GM18951 (cell line): ENCODE data around the gene MAP3K2.

Experiments used
- POLR2A ChIP-seq: IDR thresholded peaks from 4 replicates; pipeline ENCODE4 v1.6.1; 2011; ENCODE audit warnings: mild to moderate bottlenecking; ENCODE audit not compliant: insufficient read length, insufficient read depth; ENCODE audit errors: extremely low read depth
- in situ Hi-C: fragments of 300-500 bp; cut with MboI; formaldehyde crosslinking; loops from one replicate; pipeline ENCODE4 v1.12.0; 2022; ENCODE audit warnings: low sequenced_read_pairs, mixed read lengths, inconsistent platforms; ENCODE audit not compliant: unreplicated experiment

MAP3K2 gene

DNA sequence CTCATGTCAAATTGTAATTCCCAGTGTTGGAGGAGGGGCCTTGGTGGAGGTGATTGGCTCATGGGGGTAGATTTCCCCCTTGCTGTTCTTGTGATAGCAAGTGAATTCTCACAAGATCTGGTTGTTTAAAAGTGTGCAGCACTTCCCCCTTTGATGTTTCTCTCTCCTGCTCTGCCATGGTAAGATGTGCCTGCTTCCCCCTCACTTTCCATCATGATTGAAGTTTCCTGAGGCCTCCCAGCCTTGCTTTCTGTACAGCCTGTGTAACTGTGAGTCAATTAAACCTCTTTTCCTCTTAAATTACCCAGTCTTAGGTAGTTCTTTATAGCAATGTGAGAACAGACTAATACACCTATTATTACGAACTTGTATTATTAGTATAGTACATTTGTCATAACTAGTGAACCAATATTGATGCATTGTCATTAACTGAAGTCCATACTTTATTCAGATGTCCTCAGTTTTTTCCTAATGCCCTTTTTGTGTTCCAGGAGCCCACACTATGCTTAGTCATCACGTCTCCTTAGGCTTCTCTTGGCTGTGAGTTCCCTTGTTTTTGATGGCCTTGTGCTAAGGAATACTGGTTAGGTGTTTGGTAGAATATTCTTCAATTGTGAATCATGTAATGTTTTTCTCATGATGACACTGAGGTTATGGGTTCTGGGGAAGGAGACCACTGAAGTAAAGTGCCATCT, 4.5 kb upstream of the MAP3K2 start:
- TF ChIP-seq POLR2A: no peak
- in situ Hi-C loops: no loop called here

DNA sequence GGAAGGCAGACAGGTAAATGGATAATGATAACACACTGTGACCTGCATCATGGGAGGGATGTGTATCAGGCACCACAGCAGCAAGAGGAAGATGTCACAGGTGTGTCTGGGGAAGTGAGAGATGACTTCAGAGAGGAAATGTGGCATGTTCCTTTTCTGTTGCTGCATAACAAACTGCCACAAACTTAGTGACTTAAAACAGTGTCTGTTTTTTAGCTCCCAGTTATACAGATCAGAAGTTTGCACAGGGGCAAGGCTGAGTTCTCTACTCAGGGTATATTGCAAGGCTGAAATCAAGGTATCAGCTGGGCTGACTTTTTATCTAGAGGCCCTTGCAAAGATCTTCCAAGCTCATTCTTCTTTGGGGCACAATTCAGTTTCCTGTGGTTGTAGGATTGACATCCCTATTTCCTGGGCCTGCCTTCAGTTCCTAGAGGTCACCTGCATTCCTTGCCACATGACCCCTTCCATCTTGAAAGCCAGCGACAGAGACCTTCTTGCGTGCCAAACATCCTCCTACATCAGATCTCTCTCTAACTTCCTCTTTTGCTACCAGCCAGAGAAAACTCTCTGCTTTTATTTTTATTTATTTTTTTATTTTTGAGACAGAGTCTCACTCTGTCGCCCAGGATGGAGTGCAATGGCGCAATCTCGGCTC, 2.1 kb upstream of the MAP3K2 start:
- TF ChIP-seq POLR2A: no peak
- in situ Hi-C loops: no loop called here

DNA sequence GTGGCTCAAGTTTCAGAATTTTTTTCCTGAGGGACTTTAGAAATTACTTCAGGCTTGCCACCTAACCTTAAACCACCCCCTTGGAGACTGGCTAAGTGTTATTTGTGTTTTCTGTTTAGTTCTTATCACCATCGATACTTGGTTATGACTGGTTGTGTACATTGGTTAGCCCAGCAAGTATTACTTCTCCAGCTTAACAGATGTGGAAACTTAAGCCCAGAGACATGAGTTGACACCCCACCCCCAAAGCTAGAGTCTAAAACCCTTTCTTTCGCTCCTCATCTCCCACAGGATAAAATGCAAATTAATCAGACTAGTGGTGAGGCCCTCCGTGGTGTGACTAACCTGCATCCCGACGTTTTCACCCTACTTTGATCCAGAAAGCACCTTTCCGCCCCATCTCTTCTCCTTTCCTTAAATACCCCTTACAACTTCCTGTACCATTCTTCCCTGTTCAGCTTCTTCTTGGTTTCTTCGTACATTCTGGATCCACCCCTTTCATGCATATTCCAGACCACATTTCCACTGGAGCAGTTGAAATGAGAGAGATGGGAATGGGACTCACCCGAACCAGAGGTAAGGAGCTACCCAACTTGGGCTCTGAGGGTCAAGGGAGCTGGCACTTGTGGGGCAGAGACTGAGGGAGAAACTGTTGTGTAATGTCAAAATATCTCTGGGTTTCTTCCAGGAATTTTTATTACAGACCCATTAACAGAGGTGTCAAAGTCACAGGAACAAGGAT, 819 bp upstream of the MAP3K2 start:
- no peak for TF ChIP-seq POLR2A
- in situ Hi-C loops: no loop called here

DNA sequence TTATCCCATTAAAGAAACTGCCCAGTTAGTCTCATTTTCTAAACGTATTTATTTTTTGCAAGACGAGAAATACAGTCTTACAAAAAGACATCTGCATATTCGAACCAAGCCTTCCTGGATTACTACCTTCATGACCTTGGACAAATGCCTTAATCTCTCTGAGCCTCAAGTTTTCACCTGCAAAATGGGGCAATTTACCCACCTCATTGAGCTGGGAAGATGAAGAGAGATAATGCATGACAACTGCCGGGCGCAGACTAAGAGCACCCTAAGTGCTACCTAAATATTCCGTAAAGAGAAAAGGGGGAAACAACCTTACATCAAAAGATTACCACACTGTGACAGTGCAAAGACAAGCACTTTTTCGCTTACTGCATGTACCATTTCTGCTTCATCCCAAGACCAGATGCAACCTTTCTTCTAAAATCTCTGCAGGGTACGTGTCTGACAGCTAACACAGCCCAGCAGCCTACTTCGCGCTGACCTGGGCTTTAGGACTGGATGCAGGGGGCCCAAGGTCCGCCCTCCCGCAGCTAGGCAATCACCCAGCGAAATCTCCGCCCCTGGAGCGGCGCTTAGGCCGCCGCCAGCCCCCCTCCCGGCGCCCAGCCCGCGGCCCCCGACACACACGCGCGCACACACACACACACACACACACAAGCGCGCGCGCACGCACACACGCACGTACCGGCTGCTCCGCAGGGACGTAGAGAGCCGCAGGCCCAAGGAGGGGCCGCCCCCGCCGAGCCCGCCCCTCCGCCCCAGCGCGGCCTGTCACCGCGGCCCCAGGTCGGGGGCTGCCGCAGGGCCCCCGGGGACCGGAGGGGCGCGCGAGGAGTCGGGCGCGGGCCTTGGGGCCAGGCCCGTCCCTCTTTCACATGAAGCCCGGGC, 766 bp downstream of the MAP3K2 start:
- TF ChIP-seq POLR2A: no peak
- in situ Hi-C loops: no loop called here

DNA sequence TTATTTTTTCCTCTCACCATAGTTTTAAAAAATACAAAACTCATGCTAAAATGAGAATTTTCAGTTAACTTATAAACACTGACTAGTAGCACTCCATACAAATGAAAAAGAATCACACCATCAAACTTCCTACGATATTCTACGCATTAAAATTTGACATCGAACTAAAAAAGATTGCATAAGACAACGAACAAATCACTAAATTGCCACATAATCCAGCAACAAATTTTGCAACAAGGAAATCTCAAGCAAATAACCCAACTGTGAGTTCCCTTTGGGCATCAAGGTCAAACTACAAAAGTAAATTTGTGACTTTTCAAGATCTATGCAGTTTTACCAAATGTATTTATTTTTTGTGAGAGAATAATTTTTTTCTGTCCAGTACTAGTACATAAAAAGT, 1.5 kb downstream of the MAP3K2 start:
- no peak for TF ChIP-seq POLR2A
- in situ Hi-C loops: no loop called here

DNA sequence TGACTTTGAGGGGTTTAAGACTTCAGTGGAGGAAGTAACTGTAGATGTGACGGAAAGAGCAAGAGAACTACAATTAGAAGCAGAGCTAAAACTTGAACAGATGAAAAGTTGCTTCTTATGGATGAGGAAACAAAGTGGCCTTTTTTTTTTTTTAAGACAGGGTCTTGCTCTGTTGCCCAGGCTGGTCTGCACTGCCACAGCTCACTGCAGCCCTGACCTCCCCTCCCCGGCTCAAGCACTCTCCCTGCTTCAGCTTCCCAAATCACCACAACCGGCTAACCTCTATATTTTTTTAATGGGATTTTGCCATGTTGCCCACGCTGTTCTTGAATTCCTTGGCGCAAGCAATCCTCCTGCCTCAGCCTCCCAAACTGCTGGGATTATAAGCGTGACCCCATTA, 3.2 kb downstream of the MAP3K2 start:
- no peak for TF ChIP-seq POLR2A
- in situ Hi-C loops: no loop called here

DNA sequence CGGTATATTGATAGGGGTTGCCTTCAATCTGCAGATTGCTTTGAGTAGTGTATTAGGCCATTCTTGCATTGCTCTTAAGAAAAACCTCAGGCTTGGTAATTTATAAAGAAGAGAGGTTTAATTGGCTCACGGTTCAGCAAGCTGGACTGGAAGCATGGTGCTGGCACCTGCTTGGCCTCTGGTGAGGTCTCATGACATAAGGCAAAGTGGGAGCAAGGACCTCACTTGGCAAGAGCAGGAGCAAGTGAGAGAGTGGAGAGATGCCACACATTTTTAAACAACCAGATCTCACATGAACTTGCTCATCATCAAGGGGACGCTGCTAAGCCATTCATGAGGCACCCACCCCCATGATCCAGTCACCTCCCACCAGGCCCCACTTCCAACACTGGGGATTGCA, 4.9 kb downstream of the MAP3K2 start:
- TF ChIP-seq POLR2A: no peak
- in situ Hi-C loops: no loop called here

DNA sequence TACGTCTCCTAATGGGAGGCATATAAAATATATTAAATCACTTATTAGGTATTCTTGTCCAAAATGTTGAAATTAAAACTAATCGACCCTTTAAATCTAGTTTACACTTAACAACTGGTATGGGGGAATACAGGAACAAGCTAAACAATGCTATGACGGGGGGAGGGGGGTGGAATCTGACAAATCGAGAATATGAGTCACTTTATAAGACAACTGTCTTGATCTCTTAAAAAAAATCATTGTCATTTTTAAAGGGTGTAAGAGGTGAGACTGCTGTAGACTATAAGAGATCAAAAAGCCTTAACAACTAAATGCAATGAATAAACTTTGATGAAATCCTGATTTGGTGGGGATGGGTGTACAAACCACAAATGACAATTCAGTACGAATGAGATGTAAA, 6.0 kb downstream of the MAP3K2 start:
- TF ChIP-seq POLR2A: no peak
- in situ Hi-C loops: no loop called here

DNA sequence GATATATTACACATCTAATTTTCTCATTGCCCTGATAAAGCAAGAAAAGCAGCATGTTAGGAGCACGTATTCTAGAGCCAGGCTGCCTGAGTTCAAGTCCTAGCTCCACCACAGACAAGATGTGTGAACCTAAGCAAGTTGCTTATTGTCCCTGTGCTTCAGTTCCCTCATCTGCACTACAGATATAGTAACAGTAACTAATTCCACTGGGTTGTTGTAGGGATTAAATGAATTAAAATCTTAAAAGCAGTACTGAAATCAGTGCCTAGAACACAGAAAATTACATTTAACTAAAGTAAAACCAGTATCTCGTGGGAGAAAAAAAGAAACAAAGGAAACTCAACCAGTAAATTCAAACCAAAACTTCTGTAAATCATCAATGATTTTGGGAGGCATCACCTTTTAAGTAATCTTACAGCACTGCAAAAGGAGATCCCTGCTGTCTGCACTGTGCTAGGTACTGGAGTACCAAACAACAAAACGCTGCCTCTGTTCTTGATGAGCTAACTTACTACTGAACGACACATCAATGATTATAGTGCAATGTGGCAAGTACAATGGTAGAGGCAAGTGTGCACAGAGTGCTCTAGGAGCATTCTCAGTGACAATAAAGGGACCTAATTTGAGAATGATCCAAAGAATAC, 7.9 kb downstream of the MAP3K2 start:
- in situ Hi-C loops: no loop called here
- TF ChIP-seq POLR2A: no peak

DNA sequence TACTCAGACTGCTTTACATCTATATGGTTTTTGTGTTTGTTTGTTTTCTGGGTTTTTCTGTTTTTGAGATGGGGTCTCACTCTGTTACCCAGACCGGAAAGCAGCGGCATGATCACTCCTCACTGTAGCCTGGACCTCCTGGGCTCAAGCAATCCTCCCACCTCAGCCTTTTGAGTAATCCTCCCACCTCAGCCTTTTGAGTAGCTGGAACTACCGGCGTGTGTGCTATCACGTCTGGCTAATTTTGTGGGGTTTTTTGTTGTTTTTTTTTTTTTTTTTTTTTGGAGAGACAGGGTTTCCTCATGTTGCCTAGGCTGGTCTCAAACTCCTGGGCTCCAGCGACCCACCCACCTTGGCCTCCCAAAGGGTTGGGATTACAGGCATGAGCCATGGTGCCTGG, 9.1 kb downstream of the MAP3K2 start:
- no peak for TF ChIP-seq POLR2A
- in situ Hi-C loops: no loop called here

DNA sequence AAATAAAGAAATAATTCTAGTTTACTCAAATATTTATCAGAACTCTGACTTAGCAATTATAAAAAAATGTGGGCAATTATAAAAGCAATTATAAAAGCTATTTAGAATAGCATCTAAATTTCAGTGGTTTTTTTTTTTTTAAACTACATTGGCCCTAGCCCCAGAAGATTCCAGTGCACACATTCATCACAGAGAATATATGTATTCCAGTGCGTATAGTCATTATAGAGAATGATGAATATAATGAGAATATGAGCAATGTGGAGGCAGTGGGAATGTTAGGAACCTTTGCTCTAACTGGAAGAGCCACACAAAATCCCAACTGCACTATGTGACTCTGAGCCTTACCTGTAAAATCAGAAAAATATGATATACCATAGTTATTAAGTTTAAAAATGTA, 10.5 kb downstream of the MAP3K2 start:
- in situ Hi-C loops: no loop called here
- no peak for TF ChIP-seq POLR2A

DNA sequence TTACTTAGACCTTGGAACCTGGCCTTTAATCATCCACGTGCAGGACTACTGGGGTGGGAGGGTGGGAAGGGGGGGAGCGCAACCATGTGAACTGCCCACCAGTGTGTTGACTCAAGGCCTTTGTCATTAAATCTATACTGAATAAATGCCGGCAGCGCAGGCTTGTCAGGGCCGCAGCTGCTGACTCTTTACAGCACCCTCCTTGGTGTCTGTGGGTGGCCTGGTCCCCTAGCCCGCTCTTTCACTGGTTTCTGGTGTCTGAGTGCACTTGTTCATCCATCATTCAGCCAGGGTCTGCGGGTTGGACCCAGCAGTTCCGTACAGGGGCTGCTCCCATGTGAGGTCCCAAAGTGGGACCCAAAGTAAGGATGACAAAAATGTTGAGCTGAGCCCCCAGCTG, 11.5 kb downstream of the MAP3K2 start:
- TF ChIP-seq POLR2A: no peak
- in situ Hi-C loops: no loop called here
